Vagina (tissue), 2 donors: ENCODE measurements around the gene EVX2. TPM values are rescaled to one million over a fixed set of nuclear protein-coding genes. Genes with fewer than 3 reads are reported as not detected.
A peak's percentile ranks its signal among the peaks of the same experiment; 100 is the strongest.

ENCODE experiments used
- DNase-seq, 2 donors: peaks; one replicate each; pipeline ENCODE4 v3.0.0-alpha.2; 2017; ENCODE audit errors: extremely low spot score in 2 of 2
- H3K27ac ChIP-seq: fragments of 200-600 bp; sonication (generic); one replicate; pipeline ENCODE4 v1.5.1; 2019
- H3K27me3 ChIP-seq: fragments of 200-600 bp; sonication (generic); one replicate; pipeline ENCODE4 v1.5.1; 2019
- H3K36me3 ChIP-seq, 2 donors: fragments of 200-600 bp; sonication (generic); one replicate each; pipeline ENCODE4 v1.5.1; 2017 to 2019
- H3K4me1 ChIP-seq: fragments of 200-600 bp; sonication (generic); one replicate; pipeline ENCODE4 v1.5.1; 2019
- H3K4me3 ChIP-seq, 2 donors: fragments of 200-600 bp; sonication (generic); 1 replicate in 1 of 2; 2 replicates in 1 of 2; pipeline ENCODE4 v1.5.1; 2016 to 2019
- H3K9me3 ChIP-seq: fragments of 200-600 bp; sonication (generic); one replicate; pipeline ENCODE4 v1.5.1; 2019
- CTCF ChIP-seq, 3 experiments: fragments of 450-650 bp in 2 of 3; fragments of 200-600 bp in 1 of 3; sonication (generic) in 1 of 3; IDR thresholded peaks; one replicate each; pipeline ENCODE4 v1.5.1; 2017 to 2019; ENCODE audit warnings: antibody characterized with exemption in 3 of 3, mild to moderate bottlenecking in 2 of 3, moderate library complexity in 2 of 3
- POLR2A ChIP-seq, 2 donors: fragments of 450-650 bp; IDR thresholded peaks; one replicate each; pipeline ENCODE4 v1.6.1; 2017; ENCODE audit warnings: antibody characterized with exemption in 2 of 2, mild to moderate bottlenecking in 2 of 2, moderate library complexity in 2 of 2
- POLR2AphosphoS5 ChIP-seq, 2 donors: sonication (generic); formaldehyde crosslinking; IDR thresholded peaks; one replicate each; pipeline ENCODE4 v1.9.0; 2017; ENCODE audit warnings: antibody characterized with exemption in 2 of 2, mild to moderate bottlenecking in 2 of 2, low read depth in 1 of 2; ENCODE audit not compliant: insufficient read depth in 1 of 2
- intact Hi-C: fragments of 100-400 bp; cut with DNase I; formaldehyde crosslinking; loops from one replicate; pipeline ENCODE4 v1.15.1; 2023
- total RNA-seq: library from RNA; depleted of rRNA; stranded (reverse); fragments of >200 nt; gene quantifications from one replicate; pipeline ENCODE4 v1.2.3, GENCODE V29; 2016

Gene EVX2
- total RNA-seq, 1 donor from 2014 or later: 0.98 TPM

GRCh38 chr2:176114120-176114929, 30.6 kb upstream of the EVX2 start:
- no peaks in the 10 kb centered on the region for H3K27me3 ChIP-seq
- no peak overlapping the region for H3K27ac ChIP-seq
- peaks cover 0 to 7% of the 10 kb centered on the region in 2 donors for H3K36me3 ChIP-seq
- no peak for DNase-seq
- H3K9me3 ChIP-seq: no peaks in the 10 kb centered on the region
- H3K4me1 ChIP-seq: peaks cover 50% of the 10 kb centered on the region
- intact Hi-C loops: no loop called here
- no peak for TF ChIP-seq CTCF (IDR thresholded peaks at IDR 0.05)
- no peak for TF ChIP-seq POLR2AphosphoS5 (IDR thresholded peaks at IDR 0.05; ENCODE audit: insufficient read depth in 1 of 2, low read depth in 1 of 2)
- no peak for TF ChIP-seq POLR2A (IDR thresholded peaks at IDR 0.05)
- no peak overlapping the region for H3K4me3 ChIP-seq

- no peak for DNase-seq
- no peaks in the 10 kb centered on the region for H3K9me3 ChIP-seq
Measured at GRCh38 chr2:176112375-176113302, 28.9 kb upstream of the EVX2 start.

GRCh38 chr2:176111846-176112374, 28.1 kb upstream of the EVX2 start:
- Histone ChIP-seq H3K27me3 (no peaks in the 10 kb centered on the region), H3K27ac (no peak overlapping the region), H3K36me3 (no peaks in the 10 kb centered on the region), H3K4me1 (peaks cover 51% of the 10 kb centered on the region), H3K4me3 (no peak overlapping the region), H3K9me3 (no peaks in the 10 kb centered on the region)
- TF ChIP-seq POLR2AphosphoS5 (IDR thresholded peaks at IDR 0.05; ENCODE audit: insufficient read depth in 1 of 2, low read depth in 1 of 2) (no peak), POLR2A (IDR thresholded peaks at IDR 0.05) (no peak), CTCF (IDR thresholded peaks at IDR 0.05) (no peak)
- DNase-seq: no peak
- intact Hi-C loops: no loop called here

More at GRCh38 chr2:176112375-176113302, 28.9 kb upstream of the EVX2 start:
- peaks cover 57% of the 10 kb centered on the region for H3K4me1 ChIP-seq
- no peak overlapping the region for H3K4me3 ChIP-seq
- no peak for TF ChIP-seq POLR2AphosphoS5 (IDR thresholded peaks at IDR 0.05; ENCODE audit: insufficient read depth in 1 of 2, low read depth in 1 of 2)
- TF ChIP-seq POLR2A (IDR thresholded peaks at IDR 0.05): no peak
- TF ChIP-seq CTCF (IDR thresholded peaks at IDR 0.05): no peak
- intact Hi-C loops: no loop called here
- H3K36me3 ChIP-seq: peaks cover 0 to 6% of the 10 kb centered on the region in 2 donors
- H3K27ac ChIP-seq: no peak overlapping the region
- H3K27me3 ChIP-seq: no peaks in the 10 kb centered on the region

- Histone ChIP-seq H3K4me3 (peak overlapping the region in 1 of 2 donors; percentile 3), H3K4me1 (peaks cover 57% of the 10 kb centered on the region)
- intact Hi-C loops: no loop called here
Measured at GRCh38 chr2:176111309-176111663, 27.5 kb upstream of the EVX2 start.

More at GRCh38 chr2:176111309-176111663, 27.5 kb upstream of the EVX2 start:
- H3K27ac ChIP-seq: no peak overlapping the region
- no peak for TF ChIP-seq POLR2A (IDR thresholded peaks at IDR 0.05)
- TF ChIP-seq POLR2AphosphoS5 (IDR thresholded peaks at IDR 0.05; ENCODE audit: insufficient read depth in 1 of 2, low read depth in 1 of 2): no peak
- no peak for TF ChIP-seq CTCF (IDR thresholded peaks at IDR 0.05)
- DNase-seq: no peak
- no peaks in the 10 kb centered on the region for H3K9me3 ChIP-seq
- no peaks in the 10 kb centered on the region for H3K36me3 ChIP-seq
- H3K27me3 ChIP-seq: no peaks in the 10 kb centered on the region
